NCI-H187 treated with DMSO at 0.1 percent for 48 hours (cell line): ENCODE data around the gene ERMARD.
"Not testable (repeated sequence)": the region's sequence is repeated elsewhere in the genome, so short reads cannot be mapped to it uniquely, and the experiment has no call there.

Experiments used
- DNase-seq: peaks from one replicate; lab custom pipeline; 2025; lab: John Stamatoyannopoulos, UW

Gene ERMARD

DNA sequence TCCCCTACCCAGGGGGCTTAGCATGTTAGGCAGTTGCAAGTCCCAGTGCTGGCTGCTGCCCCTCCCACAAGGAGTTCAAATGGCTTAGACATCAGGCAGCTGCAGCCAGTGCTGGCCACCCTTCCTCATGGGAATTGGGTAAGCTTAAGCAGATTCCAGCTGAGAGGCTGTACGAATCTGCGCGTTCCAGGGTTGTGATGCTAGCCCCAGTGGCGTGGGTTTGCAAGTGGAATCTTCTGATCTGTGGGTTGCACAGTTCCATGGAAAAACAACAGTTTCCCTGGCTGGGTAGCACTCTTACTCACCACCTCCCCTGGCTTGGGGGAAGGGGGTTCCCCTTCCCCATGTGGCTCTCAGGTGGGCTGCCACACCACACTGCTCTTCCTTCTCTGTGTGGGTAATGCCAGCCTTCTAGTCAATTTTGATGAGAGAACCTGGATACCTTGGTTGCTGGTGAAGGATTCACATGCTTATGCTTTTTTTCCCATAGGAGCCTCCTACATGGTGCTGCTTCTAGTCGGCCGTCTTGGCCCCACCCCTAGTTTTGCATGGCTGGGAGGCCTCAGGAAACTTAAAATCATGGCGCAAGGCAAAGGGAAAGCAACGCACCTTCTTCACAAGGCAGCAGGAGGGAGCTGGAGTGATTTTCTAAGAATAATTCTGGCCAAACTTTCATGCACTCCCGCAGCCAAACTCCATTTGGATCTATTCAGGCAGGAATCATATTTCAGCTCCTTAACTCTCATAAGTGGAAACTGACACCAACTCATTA is 13.0 kb upstream of the ERMARD start:
- peak; percentile 12 for DNase-seq

DNA sequence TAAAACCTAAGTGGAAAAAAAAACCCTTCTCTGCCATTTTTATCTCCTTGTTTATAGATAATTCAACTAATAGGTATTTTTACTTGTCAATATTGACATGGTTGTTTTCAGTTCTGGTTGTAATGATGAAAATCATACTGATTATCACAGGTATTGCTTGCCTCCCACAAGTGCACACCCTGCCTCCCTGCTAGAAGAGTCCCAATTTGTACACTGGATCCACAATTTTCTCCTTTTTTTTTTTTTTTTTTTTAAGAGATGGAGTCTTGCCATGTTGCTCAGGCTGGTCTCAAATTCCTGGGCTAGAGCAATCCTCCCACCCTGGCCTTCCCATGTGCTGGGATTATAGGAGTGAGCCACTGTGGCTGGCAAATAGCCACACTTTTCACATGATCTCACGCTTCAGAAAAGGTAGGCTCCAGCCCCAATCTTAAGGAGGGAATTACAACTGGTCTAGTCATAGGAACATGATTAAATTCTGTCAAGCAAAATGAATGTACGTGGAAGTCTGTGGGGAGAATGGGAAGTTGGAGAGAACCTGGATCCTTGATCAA is 12.4 kb upstream of the ERMARD start:
- no peak for DNase-seq

DNA sequence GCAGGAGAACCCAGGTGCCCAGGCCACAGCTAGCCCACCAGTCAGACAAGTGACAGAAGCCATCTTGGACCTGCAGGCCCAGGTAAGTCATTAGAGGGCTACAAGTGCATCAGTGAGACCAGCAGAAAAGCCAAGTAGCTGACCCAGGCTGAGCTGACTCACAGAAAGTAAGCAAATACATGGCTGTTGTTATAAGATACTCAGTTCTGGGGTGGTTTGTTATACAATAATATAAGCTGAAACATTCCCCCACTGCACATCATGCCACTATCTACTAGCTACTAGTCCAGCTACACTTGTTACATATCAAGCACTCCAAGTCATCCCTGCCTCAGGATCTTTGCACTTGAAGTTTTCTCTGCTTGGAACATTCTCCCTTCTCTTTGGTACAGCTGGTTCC is 10.1 kb upstream of the ERMARD start:
- no peak for DNase-seq

DNA sequence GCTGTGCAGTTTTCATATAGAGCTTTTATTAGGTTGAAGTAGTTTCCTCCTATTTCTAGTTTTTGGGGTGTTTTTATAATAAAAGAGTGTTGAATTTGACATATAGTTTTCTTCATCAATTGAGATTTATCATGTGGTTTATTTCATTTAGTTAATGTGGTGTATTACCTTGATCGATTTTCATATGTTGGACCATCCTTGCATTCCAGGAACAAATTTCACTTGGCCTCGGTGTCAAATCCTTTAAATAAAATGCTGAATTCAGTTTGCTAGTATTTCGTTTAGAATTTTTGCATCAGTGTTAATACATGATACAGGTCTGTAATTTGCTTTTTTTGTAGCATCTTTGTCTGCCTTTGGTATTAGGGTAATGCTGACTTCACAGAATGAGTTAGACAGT is 6.0 kb upstream of the ERMARD start:
- DNase-seq, result no peak

DNA sequence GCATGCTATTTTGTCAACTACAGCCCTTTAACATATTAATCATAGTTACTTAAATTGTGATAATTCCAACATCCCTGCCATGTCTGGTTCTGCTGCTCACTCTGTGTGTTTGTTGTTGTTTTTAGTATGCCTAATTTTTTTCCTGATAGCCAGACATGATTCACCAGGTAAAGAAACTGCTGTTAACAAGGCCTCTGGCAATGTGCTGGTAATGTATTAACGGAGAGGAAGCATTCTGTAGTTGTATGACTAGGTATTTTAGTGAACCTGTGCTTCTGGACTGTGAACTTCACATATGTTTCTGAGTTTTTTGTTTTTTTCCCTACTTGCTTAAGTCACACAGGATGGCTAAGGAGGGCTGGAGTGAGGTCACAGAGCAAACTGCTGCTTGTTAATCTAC is 4.9 kb upstream of the ERMARD start:
- no peak for DNase-seq

DNA sequence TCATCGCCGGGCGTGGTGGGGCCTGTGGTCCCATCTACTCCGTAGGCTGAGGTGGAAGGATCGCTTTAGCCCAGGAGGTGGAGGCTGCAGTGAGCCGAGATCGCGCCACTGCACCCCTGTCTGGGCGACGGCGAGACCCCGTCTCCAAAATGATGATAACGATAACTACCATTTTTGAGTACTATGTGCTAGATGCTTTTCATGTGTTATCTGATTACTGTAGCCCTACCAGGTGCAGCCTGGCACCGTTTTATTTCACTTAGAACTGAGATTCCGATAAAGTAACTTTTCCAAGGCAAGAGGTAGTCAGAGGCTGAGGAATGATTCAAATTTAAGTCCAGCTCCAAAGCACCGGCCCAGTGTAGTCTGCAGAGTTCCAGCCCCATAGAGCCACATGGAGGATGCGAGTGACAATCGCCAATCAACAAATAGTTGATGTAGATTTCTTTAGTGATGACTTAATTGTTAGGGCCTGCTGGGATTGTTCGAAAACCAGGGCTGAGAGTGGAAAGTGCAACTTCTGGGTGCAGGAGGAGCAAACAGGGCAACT is 727 bp downstream of the ERMARD start:
- DNase-seq, result no peak

DNA sequence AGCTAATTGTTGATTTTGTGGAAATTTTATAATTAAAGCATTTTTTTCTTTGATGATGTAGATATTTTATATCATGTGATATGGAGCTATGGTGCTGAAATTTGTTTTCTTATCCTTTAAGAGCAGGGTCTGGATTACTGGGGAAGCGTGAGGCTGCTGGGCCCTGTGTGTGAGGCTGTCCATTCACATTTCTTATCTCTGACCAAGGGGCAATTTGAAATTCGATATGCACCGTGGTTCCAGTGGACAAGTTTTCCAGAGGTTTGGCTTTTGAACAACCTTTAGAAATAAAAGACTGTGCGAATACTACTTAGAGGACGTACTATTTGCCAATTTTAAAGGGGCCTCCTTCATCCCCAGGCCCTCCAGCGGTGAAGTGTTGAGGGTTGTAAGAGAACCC is 3.7 kb downstream of the ERMARD start:
- no peak for DNase-seq

DNA sequence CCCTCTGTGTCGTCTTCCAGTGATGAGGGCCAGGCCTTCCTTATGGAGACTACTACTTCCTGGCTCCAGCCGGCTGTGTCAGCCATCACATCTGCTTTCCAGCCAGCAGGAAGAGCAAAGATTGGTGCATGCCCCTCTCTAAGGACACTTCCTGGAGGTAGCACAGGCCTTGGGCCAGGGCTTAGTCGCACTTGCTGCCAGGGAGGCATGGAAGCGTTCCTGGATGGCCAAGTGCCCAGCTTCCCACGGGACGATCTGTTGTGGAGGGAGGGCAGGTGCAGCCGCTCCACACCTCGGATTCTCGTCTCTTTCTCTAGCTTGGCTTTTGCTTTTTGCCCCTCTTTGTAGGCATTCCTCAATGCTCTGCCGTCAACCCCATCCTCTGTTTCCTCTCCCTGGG is 11.9 kb downstream of the ERMARD start:
- DNase-seq, result no peak

DNA sequence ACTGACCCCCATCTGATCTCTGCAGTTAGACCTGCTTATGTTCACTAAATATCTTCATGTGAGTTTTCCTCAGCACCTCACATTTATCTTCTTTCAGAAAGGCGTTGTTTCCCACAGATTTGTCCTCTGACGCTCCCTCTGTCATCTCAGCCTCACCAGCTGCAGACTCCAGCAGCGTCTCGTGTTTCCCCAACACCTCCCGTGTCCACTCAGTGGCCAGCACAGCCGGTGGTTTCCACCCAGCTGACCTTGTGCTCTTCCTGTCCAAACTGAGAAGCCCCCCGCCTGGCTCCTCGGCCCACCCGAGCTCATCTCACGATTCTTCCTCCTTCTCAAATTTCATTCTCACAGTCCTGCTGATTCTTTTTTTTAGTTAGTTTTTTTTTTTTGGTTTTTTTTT is 12.5 kb downstream of the ERMARD start:
- no peak for DNase-seq

DNA sequence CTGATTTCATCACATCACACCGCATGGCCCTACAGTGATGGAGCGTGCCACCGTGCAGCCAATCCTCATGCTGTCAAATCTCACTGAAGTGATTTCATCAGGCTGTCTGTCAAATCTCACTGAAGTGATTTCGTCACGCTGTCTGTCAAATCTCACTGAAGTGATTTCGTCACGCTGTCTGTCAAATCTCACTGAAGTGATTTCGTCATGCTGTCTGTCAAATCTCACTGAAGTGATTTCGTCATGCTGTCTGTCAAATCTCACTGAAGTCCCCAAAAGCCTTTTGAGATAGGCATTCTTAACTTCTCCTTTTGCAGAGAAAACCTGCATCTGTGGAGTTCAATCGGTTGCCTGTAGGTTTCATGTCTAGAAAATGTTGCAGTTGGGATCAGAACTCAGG is 14.4 kb downstream of the ERMARD start:
- DNase-seq, result not testable (repeated sequence)

DNA sequence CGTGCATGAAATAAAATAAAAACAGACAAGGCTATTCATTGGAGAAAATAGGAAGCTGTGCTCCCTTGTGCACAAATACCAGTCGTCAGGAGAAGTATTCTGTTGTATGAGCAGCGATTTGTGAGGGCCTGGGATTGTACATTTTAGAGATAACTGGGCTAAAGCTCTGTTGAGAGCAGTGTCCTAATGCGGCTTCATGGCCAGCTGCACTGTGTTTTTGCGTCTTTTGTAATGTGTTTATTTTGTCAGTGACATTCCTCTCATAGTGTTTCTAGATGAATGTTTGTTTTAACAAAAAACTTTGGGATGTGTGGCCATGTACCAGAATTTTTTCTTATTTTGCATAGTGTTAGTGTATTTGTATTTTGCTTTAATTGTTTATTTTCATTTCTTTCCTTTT is 14.8 kb downstream of the ERMARD start:
- no peak for DNase-seq

DNA sequence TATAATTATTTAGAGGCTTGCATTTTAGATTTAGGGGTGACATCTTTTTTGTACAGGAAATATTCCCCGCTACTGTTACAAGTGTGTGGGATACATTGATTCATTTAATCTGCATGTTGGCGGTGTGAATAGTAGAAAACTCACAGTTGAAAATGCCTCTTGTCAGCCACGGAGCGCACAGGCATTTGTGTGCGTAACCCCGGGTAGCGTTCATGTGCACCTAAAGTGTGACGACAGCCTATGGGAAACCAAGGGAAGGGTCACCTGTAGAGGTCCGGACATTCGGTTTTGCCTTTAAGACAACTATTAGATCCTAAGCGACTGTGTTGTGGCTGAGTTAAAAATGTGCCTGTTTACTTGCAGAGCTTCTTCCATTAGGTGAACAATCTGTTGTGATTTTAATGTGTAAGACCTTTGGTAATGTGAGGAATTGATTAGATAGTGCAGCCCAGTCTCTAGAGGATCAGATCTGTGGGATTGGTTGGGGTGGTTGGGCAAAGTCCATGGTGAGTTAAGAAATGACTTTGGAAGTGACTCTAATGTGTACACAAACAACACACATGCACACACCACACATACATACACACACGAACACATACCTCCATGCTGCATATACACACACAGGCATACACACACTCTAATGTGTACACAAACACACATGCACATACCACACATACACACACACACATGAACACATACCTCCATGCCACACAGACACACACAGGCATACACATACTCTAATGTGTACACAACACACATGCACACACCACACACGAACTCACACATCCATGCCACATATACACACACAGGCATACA is 15.7 kb downstream of the ERMARD start:
- DNase-seq, result no peak

DNA sequence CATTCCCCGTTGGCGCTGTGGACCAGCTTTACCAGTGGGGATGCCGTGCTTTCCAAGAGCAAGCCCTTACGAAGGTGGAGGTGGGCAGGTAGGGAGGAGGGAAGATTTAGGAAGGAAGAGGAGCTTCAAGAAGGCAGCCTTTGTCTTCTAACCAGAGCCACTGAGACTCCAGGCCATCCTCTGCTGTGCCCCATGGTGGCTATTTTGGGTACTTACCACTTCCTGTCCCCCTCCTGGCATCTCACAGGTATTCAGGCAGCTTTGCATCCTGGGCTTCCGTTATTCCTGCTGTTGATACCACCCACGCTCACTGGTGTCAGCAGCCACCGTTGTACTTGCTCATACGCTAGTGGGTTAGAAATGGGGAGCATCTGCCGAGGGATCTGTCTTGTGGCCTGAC is 22.9 kb downstream of the ERMARD start:
- DNase-seq, result no peak

DNA sequence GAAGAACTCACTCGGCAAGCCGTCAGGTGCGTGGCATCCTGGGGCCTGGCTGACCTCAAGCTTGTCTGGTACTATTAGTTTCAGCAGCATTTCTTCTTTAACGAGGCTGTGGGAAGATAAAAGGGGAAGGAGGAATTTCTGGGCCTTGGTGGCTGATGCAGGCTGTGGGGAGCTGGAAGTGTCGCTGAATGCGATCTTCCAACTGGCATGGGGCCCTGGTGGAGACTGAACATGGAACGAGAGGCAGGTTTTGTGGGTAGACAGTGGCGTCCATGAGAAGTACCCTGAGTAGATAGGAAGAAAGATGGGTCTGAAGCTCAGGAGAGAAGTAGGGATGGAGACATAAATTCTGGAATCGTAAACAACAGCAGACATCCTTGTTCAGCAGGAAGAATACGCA is 23.9 kb downstream of the ERMARD start:
- DNase-seq, result no peak

DNA sequence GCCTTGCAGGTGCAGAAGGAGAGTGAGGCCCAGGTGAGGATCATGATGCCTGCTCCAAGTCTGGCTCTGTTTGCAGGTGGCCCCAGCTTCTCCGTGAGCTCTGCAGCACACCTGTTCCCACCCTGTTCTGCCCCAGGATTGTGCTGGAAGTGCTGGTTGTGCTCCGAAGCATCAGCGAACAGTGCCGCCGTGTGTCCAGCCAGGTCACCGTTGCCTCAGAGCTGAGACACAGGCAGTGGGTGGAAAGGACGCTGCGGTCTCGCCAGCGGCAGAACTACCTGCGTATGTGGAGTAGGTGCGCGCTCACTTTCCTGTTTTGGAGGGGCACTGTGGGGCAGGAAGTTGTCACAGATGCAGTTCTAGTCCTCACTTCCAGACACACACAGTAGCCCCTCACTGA is 25.0 kb downstream of the ERMARD start:
- no peak for DNase-seq

DNA sequence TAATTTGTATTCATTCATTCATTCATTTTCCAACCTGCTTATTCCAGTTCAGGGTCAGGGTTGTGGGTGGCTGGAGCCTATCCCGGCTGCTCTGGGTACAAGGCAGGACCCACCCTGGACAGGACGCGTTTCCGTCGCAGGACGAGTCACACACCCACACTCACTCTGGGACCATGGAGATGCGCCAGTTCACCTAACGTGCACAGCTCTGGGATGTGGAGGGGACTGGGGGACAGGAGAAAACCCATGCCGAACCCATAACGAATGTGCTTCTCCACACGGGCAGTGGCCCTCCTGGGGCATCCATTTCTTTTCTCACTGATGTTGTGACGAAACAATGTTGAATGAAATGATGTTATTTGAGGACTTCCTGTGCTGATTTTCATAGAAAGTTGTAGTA is 26.5 kb downstream of the ERMARD start:
- no peak for DNase-seq

DNA sequence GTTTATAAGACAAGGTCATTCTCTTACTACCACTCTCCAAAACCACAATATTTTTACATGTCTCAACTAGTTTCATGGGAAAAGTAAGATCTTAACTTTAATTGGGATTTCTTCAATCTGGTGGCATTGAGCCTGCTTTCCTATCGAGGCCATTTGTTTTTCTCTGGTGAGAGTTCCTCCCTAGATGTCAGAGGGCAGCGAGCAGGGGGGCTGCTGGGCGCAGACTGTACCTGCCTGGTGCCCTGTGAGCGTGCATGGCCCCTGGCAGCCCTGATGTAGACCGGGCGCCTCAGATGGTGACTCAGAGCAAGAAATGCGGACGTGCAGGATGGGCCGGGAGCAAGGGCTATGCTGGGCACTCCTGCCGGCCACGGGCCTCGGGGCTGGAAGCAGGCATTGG is 27.2 kb downstream of the ERMARD start:
- no peak for DNase-seq

DNA sequence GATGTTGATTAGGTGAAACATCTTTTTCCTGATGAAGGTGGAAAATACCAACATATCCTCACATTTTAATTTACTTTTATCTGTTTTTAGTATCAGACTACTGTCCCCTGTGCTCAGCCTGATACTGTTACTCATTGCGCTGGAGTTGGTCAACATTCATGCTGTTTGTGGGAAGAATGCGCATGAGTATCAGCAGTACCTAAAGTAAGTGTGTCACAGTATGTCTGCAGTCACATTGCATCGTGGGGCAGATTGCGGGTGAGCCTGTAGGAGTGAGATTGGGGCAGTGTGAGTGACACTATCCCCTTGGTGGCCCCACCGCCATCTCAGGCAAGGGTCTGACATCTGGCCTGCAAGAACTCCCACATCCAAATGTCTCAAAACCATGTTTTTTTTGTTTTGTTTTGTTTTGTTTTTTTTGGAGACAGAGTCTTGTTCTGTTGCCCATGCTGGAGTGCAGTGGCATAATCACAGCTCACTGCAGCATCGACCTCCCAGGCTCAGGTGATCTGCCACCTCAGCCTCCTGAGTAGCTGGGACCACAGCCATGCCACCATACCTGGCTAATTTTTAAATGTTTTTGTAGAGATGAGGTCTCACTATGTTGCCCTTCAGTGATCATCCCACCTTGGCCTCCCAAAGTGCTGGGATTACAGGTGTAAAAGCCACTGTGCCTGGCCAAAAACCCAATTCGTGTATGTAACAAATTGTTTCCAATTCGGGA is 27.8 kb downstream of the ERMARD start:
- no peak for DNase-seq

DNA sequence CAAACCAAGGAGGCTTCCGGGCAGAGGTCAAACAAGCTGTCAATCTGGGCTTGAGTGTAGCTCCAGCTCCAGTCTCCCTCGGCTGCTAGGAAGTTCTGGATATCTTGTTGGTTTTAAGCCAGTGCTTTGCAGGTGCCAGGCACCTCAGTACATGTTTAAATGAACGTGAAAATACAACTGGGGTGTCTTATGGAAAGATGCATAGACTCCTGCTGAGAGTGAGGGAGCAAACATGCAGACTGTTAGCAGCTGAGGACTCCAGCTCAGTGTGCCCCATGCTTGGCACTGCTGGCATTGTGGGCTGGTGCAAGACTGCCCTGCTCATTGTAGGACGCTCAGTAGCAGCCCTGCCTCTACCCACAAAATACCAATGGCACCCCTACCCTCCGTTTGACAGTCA is 28.5 kb downstream of the ERMARD start:
- no peak for DNase-seq

DNA sequence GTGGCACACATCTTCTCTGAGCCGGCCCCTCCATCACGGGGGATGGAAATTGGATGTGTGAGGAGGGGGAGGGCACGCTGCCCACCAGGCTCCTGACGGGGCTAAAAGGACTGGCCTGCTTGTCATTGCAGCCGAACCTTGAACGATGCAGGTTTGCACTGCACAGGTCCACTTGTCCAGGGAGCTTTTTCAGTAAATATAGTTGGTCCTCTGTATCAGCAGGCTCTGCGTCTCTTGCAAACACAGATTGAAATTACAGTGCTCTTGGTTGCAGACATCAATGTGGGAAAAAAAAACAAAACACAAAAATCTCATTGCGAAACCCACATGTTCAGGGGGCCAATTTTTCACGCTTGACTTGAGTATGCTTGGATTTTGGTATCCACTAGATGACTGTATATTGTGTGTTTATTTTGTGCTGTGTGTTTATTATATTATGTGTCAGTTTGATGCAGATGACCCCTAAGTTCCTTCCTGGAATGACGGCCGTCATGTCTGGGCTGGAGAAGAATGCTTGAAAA is 29.2 kb downstream of the ERMARD start:
- no peak for DNase-seq

DNA sequence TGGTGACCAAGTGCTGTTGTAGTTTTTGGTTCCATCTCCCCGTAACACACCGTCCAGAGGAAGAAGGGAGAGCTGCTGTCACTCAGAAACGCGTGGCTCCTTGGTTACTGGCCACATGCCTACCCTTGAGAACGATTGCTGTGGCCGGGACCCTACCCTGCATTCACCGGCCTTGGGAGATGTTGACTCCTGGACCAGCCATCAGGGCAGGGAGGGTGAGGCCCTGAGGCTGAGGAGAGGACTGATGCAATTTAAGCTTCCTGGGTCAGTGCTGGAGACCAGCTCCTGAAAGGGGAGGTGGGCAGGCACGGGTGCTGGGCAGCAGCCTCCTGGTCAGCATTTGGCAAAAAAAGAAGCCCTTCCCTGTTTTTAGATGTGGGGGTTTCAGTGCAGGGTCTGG is 31.5 kb downstream of the ERMARD start:
- DNase-seq, result no peak

DNA sequence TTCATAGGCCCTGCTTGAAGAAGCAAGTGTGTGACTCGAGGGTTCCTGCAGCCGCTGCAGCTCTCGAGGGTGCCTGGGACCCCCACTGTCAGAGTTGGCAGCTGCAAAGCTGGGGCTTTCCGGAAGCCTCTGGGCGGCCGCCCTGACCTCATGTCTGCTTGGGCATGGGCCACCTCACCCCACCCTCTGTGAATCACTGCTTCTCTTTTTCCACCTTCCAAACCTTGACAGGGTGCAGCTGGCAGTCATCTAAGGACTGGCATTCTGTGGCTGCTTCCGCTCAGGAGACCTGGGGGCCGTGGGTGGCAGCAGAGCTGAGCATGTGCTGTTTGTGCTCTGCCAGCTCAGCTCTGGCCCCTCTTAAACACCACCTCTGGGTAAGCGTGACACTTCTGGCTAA is 32.0 kb downstream of the ERMARD start:
- DNase-seq, result no peak
